ENCODE results near the gene TMEM250. TPM values are rescaled to one million over a fixed set of nuclear protein-coding genes. Genes with fewer than 3 reads are reported as not detected.

TMEM250 gene
- total and polyA plus RNA-seq, 9 of the 15 experiments (the other 6 are each of a cell fraction or from before 2014, with no cell fraction given) = 0.32 to 44.6 (median 12.2) TPM

GRCh38 chr9:136108648-136109266, 9.9 kb downstream of the TMEM250 start:
- intact Hi-C loops (cut with micrococcal nuclease) = loop anchor here (2.0 kb wide), 1 partner anchor 14 kb away; the partner anchor contains the start of gene NACC2
- POLR2A ChIA-PET = interaction anchor here (0.6 to 2.4 kb wide), 5 partner anchors 11 to 409 kb away, joined by 3 to 6 read pairs (median 3); no protein-coding TSS in a partner anchor
- H3K36me3 ChIP-seq (ENCODE audit: control insufficient read depth, insufficient read depth, low read length) = no peaks in the 10 kb centered on the region
- TF ChIP-seq EZH2 (IDR thresholded peaks at IDR 0.05; ENCODE audit: borderline replicate concordance, low read depth, low read length) = no peak
- TF ChIP-seq PATZ1 (CRISPR knock-in tag; IDR thresholded peaks at IDR 0.05; ENCODE audit: borderline replicate concordance) = no peak
- TF ChIP-seq ZNF512 (tag; IDR thresholded peaks at IDR 0.05) = no peak
- no peak for TF ChIP-seq BMI1 (IDR thresholded peaks at IDR 0.05; ENCODE audit: low read length)
- no peak for TF ChIP-seq ZBTB7A (IDR thresholded peaks at IDR 0.05; ENCODE audit: borderline replicate concordance, control insufficient read depth, low read depth, low read length)
- no peak for TF ChIP-seq ZNF280A (IDR thresholded peaks at IDR 0.05; ENCODE audit: low read depth, partially characterized antibody)
- no peak for TF ChIP-seq ZNF407 (IDR thresholded peaks at IDR 0.05; ENCODE audit: low read depth)

More at GRCh38 chr9:136108648-136109266, 9.9 kb downstream of the TMEM250 start:
- Histone ChIP-seq H3K4me3 (peak overlapping the region; percentile 36), H3K79me2 (ENCODE audit: control insufficient read depth, insufficient read depth, low read length) (no peaks in the 10 kb centered on the region; the same call in 2 of the 3 replicates), H3K9me1 (ENCODE audit: control insufficient read depth, insufficient read depth, low read length) (no peaks in the 10 kb centered on the region), H4K20me1 (replicated peaks; ENCODE audit: control insufficient read depth, insufficient read depth, low read length) (no peaks in the 10 kb centered on the region), H3K9me3 (replicated peaks; ENCODE audit: control insufficient read depth, insufficient read depth, low read depth, low read length) (no peaks in the 10 kb centered on the region), H3K4me2 (ENCODE audit: insufficient read depth, low read length) (peak overlapping the region; percentile 61), H3K27ac (ENCODE audit: extremely low read depth, low read depth, low read length) (peak overlapping the region; percentile 79), H3K9ac (ENCODE audit: insufficient read depth in 1 of 2, low read depth in 2 of 2, low read length in 2 of 2) (peak overlapping the region; percentile 43 to 79; a peak in 3 of 4 replicates), H2AFZ (ENCODE audit: low read depth, low read length) (peak overlapping the region; percentile 93), H3K4me1 (replicated peaks in 1 of 2; ENCODE audit: control insufficient read depth in 2 of 2, insufficient read depth in 2 of 2, low read length in 2 of 2) (peaks cover 48 to 83% of the 10 kb centered on the region in 2 experiments), H3K27me3 (ENCODE audit: control insufficient read depth in 2 of 2, insufficient read depth in 2 of 2, low read length in 2 of 2) (no peaks in the 10 kb centered on the region)
- 71% methylated on average over 15 of the region's 27 CpGs for WGBS (ENCODE audit: insufficient coverage, low coverage, missing lambda C conversion rate)
- DNase-seq (ENCODE audit: extremely low read depth in 1 of 4, low spot score in 3 of 4) (no peak), FAIRE-seq (no peak), ATAC-seq (no peak)
- no TSS peak for BruUV-seq (replicated peaks)
- CTCF ChIA-PET (ENCODE audit: low intra/inter-chr PET ratio) = no interaction called here
- in situ Hi-C loops (cut with MboI) = no loop called here
